ENCODE measurements around the gene UBAP2. TPM values are rescaled to one million over a fixed set of nuclear protein-coding genes. Genes with fewer than 3 reads are reported as not detected.

Gene UBAP2
- polyA plus RNA-seq, 3 donors = 38.9 to 45.5 (median 44.6) TPM

DNA sequence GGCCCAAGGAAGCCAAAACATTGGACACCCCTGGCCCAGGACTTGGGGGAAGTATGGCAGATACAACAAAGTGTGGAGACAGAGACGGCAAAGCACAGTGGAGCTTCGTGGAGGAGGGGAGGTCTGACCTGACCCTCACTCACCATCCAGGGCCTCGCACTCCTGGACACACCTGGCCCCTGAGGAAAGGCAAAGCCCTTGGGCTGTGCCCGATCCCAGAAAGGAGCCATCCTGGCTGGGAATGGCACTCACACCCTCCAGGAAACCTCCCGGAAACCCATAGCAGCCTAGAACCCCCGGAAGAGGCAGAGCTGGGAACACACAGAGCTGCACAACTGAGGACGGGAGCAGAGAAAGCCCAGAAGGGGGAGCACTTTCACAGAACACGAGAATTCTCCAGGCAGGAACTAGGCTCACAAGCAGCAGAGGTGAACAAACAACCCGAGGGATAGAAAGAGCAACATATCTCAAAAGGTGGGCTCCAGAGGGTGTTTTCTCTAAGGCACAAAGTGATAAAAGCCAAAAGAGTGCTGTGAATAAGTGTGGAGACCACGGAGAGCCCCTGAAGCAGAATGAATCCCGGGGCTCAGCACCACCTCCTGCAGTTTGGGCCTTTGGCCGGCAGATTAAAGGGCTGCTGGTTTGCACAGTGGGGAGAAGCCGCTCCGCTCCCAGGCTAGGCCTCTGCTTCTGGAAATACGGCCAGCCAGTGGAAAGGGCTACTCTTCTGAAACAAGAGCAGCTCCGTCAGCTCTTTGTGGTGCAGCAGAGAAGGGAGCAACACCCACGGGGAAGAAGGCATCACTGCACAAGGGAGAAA, 123.5 kb downstream of the UBAP2 start:
- DNase-seq = peak; percentile 48

DNA sequence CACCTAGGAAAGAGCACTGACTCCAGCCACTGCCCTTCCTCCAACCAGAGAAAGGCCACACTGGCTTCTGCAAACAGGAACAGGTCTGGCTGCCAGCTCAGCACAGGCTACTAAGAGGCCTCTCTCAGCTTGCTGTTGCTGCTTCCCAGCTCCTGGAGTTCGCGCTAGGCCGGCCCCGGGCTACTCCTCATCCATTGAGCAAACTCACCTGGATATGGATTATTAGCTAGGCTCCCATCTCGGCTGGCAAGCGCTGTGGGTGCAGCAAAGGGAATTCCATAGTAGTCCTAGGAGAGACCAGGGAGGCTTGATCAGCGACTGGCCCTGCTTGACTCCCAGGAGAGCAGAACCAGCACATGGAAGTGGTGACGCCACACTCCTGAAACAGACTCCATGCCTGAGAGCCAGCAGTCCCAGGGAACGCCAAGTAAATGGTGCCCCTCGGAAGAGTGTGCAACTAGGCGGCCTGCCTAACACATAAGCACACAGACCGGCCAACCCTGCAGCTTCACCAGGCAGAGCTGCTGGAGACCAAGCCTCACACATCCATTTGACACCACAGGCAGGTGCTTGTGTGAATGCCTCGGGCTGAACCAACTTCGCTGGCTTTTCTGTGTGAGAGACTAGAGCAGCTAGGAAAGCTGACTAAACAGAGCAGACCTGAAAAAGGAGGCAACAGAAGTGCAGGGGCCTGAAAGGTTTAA, 124.5 kb downstream of the UBAP2 start:
- no peak for DNase-seq

- DNase-seq = no peak
These were observed 125.6 kb downstream of the UBAP2 start for GRCh38 chr9:33923079-33923478.

DNA sequence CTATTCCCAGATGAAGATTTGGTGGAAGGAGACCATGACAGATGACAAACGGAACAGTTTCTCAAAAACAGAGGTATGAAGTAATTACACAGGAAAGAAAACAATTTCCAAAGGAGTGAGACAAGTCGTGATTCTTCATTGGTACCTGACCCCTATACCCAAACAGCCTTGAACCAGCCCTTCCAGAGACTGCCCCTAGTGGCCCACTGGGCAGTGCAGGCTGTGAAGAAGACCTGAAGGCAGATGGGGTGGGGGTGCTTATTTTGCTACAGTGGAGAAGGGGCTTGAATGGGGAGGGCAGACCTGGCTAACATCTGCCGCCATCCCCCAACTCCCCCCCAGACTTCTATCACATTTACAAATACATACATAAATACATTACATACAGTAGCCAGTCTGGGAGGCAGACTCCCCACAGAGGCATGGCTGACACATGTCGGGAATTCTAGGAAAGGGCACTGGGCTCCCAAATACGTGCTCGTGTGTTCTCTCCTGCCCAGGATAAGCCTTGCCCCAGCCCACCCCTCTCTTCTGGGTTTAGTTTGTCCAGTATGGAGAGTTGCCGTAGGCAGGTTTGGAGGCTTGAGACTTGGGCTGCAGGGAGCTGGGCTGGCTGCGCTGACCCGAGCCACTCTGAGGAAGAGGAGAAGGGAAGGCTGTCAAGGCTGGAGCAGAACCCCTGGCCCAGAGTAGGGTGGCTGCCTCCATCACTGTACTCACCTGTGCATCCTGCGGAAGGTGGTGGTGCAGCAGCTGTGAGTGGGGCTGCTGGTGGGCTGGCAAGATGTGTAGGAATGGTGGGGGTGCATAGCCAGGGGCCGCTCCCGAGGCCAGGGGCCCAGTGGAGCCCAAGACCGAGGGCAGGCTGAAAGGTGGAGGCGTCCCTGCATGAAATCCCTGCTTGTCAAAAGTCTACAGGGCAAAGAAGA, 126.5 kb downstream of the UBAP2 start:
- no peak for DNase-seq

DNA sequence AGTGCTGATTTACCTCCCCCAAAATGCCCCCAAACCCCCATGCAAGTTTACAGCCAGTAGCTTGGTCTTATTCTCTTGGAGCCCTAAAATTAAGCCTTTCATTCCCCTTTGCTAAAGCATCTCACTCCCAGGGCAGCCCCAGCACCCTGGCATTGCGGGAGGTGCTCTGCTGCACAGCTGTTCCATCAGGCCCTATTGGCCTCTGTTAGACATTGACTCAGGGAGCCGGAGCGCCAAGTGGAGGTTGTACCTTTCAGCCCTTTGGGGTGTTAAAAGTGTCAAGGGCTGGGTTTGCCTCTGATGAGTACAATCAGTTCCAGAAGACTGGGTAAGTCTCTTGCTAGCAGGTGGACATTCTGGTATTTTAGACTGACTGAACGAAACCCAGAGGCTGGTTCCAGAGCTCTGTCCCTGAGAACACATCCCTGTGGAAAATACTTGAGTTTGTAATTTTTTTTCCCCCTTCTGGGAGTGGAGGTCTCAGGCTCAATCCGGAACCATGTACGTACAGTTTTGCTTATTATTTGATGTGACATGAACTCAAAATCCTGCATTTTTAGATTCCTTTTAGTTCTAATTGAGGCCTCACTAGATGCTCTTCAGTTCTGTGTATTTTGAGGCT, 129.3 kb downstream of the UBAP2 start:
- no peak for DNase-seq

DNA sequence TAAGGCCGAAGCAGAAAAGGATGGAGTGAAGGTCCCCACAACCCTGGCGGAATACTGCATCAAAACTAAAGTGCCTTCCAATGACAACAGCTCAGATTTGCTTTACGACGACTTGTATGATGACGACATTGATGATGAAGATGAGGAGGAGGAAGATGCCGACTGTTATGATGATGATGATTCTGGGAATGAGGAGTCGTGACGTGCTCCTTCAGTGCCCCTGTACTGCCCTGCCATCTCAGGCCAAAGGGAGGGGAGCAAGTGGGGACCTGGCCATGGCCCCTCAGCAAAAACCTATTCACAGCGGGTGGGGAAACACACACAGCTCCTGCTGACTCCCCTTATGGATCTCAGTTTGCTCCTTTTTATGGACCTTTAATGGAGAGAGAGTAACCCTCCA, 131.7 kb downstream of the UBAP2 start:
- DNase-seq = no peak

GRCh38 chr9:33914887-33915628, 133.6 kb downstream of the UBAP2 start:
- DNase-seq = no peak

GRCh38 chr9:33913541-33913940, 135.1 kb downstream of the UBAP2 start:
- DNase-seq = no peak

- DNase-seq = no peak
These were observed 139.9 kb downstream of the UBAP2 start for GRCh38 chr9:33908749-33909148.

GRCh38 chr9:33908114-33908513, 140.6 kb downstream of the UBAP2 start:
- DNase-seq = no peak

DNA sequence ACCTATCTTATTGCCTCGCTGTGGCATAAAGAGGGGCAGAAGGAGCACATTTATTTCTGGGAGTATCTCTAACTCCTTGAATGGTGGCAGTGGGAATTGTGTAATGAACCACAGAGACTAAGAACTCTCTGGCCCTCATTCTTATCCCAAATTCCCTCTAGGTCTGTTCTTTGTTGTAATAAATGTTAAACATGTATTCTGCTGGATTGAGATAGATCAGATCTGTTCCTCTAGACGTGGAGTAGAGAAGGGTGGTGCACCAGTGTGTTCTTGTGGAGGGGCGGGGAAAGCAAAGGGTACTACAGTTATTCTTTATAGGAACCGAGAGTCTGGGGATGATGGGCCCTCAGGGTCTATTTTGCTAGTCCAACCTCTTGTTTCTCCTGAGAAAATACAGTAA, 141.3 kb downstream of the UBAP2 start:
- DNase-seq = no peak

GRCh38 chr9:33906769-33907168, 141.9 kb downstream of the UBAP2 start:
- no peak for DNase-seq

DNA sequence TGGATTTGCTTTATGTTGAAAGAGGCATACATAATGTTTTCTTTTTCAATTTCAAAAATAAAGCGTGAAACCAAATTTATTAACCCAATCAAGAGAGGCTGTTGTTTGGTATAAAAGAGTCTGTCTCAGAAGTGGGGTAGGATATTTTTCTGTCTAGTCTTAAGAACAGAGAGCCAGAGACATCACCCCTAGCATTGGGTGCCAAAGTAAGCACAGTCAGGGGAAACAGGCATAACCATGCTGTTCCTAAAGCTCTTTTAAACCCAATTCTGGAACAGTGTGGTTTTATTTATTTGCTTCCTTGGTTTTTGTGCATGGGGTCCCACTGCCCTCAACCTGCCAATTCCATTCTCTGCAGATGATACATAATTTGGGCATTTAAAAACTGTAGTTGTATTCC, 143.6 kb downstream of the UBAP2 start:
- no peak for DNase-seq

- DNase-seq = no peak
These were observed 145.4 kb downstream of the UBAP2 start for GRCh38 chr9:33903157-33903780.

DNA sequence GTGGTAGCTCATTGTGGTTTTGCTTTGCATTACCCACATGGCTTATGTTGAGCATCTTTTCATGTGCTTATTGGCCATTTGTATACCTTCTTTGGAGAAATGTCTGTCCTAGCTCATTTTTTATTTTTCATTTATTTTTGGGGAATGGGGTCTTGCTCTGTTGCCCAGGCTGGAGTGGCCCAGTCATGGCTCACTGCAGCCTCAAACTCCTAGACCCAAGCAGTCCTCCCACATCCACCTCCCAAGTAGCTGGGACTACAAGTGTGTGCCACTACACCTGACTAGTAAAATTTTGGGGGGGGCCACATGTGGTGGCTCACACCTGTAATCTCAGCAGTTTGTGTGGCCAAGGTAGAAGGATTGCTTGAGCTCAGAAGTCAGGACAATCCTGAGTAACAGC, 154.4 kb downstream of the UBAP2 start:
- no peak for DNase-seq

GRCh38 chr9:33893861-33894260, 154.8 kb downstream of the UBAP2 start:
- no peak for DNase-seq

- no peak for DNase-seq
These were observed 162.7 kb downstream of the UBAP2 start for GRCh38 chr9:33885948-33886347.

DNA sequence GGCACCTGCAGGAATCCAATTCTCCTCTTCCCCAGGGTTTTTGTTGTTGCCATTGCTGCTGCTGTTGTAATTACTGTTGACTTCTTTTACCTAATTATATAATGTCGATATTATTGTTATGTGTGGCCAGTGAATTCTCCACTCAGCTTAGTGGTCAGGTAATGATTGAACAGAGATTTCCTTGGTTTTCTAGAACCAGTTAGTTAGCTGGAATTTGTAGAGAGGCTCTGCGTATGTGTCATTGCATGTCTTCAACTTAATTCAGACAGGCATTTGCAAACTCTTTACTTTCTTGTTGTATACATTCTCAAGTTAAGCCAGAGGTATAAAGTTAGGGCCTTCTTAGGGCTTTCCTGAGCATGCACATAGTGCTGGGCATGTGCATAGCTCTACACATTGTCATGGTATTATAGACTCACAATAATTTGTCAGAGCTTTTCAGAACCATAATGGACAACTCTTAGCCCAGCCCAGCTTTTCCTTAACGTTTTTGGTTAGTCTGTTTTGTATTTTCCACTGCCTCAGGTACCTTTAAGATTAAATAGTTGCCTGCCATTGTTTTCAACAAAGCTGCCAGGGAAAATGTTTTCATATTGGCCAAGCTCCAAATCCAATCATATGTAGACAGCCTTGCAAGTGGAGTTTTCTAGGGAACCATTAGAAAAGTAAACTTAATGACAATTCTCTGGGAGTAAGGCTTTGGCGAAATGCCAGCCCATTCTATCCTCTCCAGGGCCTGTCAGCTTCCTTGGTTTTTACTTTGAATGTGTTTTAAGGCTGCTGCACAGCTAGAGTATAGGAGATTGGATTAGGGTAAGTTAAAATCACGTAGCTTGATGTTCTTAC, 163.6 kb downstream of the UBAP2 start:
- DNase-seq = peak; percentile 49

GRCh38 chr9:33881635-33882034, 167.1 kb downstream of the UBAP2 start:
- DNase-seq = no peak

Measured in renal pelvis (tissue), 4 donors.